GM21717 (cell line): ENCODE results near the gene TRPM2.
"Not testable (repeated sequence)": the region's sequence is repeated elsewhere in the genome, so short reads cannot be mapped to it uniquely, and the experiment has no call there.

ENCODE experiments used
- ATAC-seq: cut with Tn5 transposase; IDR thresholded peaks from one replicate; pipeline ENCODE4 v1.9.1; 2021; ENCODE audit warnings: mild to moderate bottlenecking, moderate library complexity; ENCODE audit not compliant: unreplicated experiment

TRPM2 gene

GRCh38 chr21:44405948-44406872 is 52.8 kb downstream of the TRPM2 start:
- ATAC-seq = no peak

DNA sequence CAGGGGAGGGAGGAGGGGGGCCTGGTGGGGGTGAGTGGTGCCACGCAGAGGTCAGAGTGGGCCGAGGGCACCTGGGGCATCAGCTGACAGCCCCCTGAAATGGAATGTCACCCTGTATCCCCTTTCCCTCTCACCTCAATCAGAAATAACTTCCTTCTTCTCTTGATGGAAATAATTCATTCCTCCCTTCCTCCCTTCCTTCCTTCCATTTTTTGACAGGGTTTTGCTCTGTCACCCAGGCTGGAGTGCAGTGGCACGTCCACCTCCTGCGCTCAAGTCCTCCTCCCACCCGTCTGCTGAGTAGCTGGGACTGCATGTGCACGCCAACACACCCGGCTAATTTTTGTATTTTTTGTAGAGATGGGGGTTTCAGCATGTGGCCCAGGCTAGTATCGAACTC is 53.5 kb downstream of the TRPM2 start:
- ATAC-seq = no peak

DNA sequence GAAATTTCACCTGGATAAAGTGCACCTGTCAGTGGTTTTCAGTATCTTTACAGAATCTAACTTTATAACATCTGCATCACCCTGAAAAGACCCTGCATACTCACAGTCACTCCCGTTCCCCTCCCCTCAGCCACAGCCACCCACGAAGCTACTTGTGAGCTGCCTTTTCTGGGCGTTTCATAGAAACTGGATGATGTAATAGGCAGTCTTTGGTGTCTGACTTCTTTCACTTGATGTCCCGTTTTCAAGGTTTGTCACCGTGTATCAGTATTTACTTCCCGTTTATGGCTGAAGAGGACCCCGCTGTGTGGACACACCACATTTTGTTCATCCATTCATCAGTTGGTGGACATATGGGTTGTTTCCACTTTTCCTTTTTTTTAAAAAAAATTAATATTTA is 54.1 kb downstream of the TRPM2 start:
- ATAC-seq = no peak

DNA sequence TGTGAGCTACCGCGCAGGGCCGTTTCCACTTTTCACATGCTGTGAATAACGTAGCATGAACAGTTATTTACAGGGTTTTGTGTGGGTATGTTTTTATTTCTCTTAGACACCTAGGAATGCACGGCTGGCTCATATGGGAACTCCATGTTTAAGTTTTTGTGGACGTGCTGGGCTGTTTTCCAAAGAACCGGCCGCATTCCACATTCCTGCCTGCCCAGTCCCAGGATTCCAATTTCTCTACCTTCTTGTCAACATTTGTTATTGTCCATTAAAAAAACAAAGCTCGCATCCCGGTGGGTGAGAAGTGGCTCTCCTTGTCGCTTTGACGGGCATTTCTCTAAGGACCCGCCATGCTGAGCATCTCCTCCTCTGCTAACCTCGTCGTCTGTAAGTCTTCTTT is 54.8 kb downstream of the TRPM2 start:
- ATAC-seq = no peak

GRCh38 chr21:44413566-44414290 is 60.3 kb downstream of the TRPM2 start:
- no peak for ATAC-seq

- no peak for ATAC-seq
Observed at GRCh38 chr21:44414291-44415072, 61.1 kb downstream of the TRPM2 start.

- ATAC-seq = no peak
Observed at GRCh38 chr21:44415073-44416025, 61.9 kb downstream of the TRPM2 start.

DNA sequence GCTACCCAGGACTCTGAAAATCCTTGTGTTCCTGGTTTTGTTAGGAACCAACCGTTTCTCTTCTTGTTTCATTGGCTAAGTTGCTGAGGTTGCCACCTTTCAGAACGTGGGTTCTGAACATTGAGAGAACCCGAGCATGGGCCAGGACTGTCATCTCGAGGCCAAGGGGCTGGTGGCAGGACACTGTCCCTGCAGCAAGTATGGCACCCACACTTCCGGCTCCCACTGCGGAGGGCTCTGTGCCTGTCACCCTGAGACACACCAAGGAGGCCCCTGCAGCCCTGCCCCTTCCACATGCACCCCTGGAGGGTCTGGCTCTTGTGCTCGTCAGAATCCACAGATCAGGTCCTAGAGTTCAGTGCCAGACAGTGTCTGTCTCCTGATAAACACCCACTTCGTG is 62.8 kb downstream of the TRPM2 start:
- no peak for ATAC-seq

DNA sequence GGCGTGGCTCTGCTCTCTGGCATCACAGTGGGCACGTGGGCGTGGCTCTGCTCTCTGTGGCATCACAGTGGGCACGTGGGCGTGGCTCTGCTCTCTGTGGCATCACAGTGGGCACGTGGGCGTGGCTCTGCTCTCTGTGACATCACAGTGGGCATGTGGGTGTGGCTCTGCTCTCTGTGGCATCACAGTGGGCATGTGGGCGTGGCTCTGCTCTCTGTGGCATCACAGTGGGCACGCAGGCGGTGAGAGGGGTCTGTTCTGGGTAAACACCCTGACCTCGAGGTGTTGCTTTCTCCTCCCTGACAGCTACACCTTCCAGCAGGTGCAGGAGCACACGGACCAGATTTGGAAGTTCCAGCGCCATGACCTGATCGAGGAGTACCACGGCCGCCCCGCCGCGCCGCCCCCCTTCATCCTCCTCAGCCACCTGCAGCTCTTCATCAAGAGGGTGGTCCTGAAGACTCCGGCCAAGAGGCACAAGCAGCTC is 64.2 kb downstream of the TRPM2 start:
- not testable (repeated sequence) for ATAC-seq

DNA sequence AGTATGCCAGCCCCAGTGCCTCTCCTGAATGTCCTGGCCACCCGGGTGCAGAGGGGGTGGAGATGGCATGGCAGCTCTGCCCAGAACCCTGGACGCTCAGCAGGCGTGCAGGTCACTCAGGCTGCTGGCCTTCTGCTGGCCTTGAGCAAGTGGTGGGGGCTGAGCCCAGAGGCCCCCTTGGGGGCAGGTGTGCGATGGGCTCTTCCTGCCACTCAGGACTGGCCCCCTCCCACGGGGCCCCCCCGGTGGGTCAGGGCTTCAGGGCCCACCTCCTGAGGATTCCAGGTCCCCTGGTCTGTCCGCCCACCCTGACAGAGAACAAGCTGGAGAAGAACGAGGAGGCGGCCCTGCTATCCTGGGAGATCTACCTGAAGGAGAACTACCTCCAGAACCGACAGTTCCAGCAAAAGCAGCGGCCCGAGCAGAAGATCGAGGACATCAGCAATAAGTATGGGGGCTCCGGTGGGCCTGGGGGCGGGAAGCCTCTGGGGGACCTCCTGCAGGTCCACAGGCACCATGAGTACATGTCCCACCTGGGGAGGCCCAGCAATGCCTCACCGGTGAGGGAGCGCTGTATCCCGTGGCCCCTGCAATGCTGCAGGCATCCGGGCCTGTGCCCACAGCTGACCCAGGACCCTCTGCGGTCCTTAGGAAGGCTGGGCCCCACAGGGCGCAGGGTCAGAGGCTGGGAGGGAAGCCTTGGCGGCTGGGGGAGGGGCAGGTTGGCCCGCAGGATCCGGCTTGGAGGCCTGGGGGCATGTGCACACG is 64.9 kb downstream of the TRPM2 start:
- ATAC-seq = no peak

- no peak for ATAC-seq
Observed at GRCh38 chr21:44418876-44419230, 65.4 kb downstream of the TRPM2 start.

- ATAC-seq = no peak
Observed at GRCh38 chr21:44419679-44420078, 66.3 kb downstream of the TRPM2 start.

DNA sequence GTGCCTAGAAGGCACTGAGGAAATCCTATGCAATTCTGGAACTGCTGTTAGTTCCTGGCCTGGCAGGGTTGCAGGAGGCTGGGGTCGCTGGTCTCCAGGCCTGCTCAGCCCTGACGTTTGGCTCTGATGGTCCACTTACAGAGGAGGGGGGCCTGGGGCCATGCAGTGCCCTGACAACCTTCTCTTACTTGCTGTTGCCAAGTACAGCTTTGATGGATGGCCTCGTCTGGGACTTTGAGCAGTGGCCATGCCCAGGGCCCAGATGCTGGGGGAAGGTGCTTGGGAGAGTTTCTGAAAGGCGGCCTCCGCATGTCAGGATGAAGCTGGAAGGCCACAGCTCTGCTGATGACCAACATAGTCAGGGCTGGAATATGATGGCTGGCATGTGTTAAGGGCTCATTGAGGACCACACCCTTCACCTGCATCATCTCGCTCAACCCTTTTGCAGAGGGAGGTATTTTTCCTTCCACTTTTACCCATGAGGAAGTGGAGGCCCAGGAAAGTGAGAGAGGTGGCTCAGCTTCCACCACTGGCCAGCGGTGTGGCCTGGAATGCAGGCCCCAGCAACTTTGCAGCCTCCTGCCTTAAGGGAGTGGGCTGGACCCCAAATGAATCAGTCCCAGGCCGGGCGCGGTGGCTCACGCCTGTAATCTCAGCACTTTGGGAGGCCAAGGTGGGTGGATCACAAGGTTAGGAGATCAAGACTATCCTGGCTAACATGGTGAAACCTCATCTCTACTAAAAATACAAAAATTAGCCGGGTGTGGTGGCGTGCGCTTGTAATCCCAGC is 67.2 kb downstream of the TRPM2 start:
- no peak for ATAC-seq

GRCh38 chr21:44421901-44422840 is 68.8 kb downstream of the TRPM2 start:
- ATAC-seq = no peak

DNA sequence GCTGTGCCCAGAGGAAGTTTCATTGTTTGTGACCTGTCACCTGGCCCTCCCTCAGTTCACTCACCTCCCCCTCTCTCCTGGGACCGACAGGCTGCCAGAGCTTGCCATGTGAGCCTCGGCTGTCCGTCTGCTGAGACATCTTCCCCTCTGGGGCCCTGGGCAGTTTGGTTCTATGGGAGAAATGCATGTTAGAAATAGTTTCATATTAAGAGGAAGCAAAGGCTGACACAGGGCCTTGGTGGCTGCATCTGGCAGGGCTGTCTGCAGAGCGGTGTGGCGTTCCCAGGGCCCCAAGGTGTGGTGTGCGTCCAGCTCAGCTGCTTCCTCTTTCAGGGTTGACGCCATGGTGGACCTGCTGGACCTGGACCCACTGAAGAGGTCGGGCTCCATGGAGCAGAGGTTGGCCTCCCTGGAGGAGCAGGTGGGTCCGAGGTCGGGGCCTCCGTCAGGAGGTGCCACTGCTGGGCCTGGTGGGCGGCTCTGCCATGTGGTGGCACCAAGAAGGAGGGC is 69.9 kb downstream of the TRPM2 start:
- ATAC-seq = no peak

DNA sequence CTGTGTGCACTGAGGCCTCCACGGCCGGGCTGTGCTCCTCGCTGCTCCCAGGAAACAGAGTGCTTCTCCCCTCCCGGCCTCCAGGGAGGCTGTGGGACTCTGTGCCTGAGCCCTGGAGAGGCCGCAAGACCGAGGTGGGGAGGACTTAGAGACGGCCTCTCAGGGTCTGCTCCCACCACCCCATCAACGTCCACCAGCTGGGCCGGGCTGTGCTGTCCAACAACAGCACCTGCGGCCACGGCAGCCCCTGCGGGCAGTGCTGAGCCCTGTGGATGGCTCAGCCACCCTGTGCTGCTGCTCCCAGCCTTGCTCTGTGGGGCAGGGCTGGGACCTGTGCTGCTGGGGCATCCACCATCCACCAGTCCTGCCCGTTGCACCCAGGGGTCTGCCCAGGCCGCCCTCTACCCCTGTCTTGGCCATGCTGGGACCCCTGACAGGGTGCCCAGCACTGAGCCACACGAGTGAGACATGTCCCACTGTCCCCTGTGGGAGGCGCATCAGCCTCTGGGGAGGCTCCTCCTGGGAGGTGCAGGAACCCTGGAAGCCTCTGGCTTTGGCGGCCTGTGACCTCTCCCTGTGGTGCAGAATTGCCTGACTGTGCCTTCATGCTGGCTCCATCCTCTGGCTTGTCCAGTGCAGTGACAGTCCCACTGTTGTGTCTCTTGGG is 70.7 kb downstream of the TRPM2 start:
- ATAC-seq = no peak
